ENCODE measurements around the gene KIAA1671. TPM values are rescaled to one million over a fixed set of nuclear protein-coding genes. Genes with fewer than 3 reads are reported as not detected.

Gene KIAA1671
- total RNA-seq, 2 donors from 2014 or later, result 16.8 to 21.7 TPM

GRCh38 chr22:24947881-24948280, 4.6 kb upstream of the KIAA1671 start:
- Histone ChIP-seq H3K9me3 (no peaks in the 10 kb centered on the region), H3K4me3 (no peak overlapping the region), H3K27me3 (no peaks in the 10 kb centered on the region), H3K4me1 (peaks cover 0 to 8% of the 10 kb centered on the region in 2 donors), H3K36me3 (no peaks in the 10 kb centered on the region), H3K27ac (no peak overlapping the region)
- DNase-seq (ENCODE audit: low spot score), result no peak
- TF ChIP-seq CTCF (IDR thresholded peaks at IDR 0.05), result no peak

GRCh38 chr22:24948356-24949202, 3.9 kb upstream of the KIAA1671 start:
- TF ChIP-seq CTCF (IDR thresholded peaks at IDR 0.05), result no peak
- peaks cover 0 to 13% of the 10 kb centered on the region in 2 donors for H3K4me1 ChIP-seq
- H3K9me3 ChIP-seq, result no peaks in the 10 kb centered on the region
- no peaks in the 10 kb centered on the region for H3K36me3 ChIP-seq
- H3K4me3 ChIP-seq, result no peak overlapping the region
- no peak for DNase-seq (ENCODE audit: low spot score)
- H3K27ac ChIP-seq, result no peak overlapping the region
- no peaks in the 10 kb centered on the region for H3K27me3 ChIP-seq

GRCh38 chr22:24950272-24950902, 2.1 kb upstream of the KIAA1671 start:
- Histone ChIP-seq H3K27ac (no peak overlapping the region), H3K36me3 (no peaks in the 10 kb centered on the region), H3K4me1 (peaks cover 0 to 31% of the 10 kb centered on the region in 2 donors), H3K4me3 (peak overlapping the region; percentile 18 to 26), H3K9me3 (no peaks in the 10 kb centered on the region), H3K27me3 (no peaks in the 10 kb centered on the region)
- no peak for DNase-seq (ENCODE audit: low spot score)
- TF ChIP-seq CTCF (IDR thresholded peaks at IDR 0.05), result no peak

GRCh38 chr22:24952837-24953383, 394 bp downstream of the KIAA1671 start:
- Histone ChIP-seq H3K9me3 (no peaks in the 10 kb centered on the region), H3K27ac (peak overlapping the region; percentile 80 to 87), H3K36me3 (no peaks in the 10 kb centered on the region), H3K4me3 (peak overlapping the region; percentile 60 to 83), H3K27me3 (no peaks in the 10 kb centered on the region), H3K4me1 (peaks cover 0 to 32% of the 10 kb centered on the region in 2 donors)
- DNase-seq (ENCODE audit: low spot score), result no peak
- TF ChIP-seq CTCF (IDR thresholded peaks at IDR 0.05), result no peak

- no peak for TF ChIP-seq CTCF (IDR thresholded peaks at IDR 0.05)
- Histone ChIP-seq H3K36me3 (no peaks in the 10 kb centered on the region), H3K9me3 (no peaks in the 10 kb centered on the region), H3K27me3 (no peaks in the 10 kb centered on the region), H3K27ac (peak overlapping the region; percentile 80 to 87), H3K4me1 (peaks cover 0 to 32% of the 10 kb centered on the region in 2 donors), H3K4me3 (peak overlapping the region; percentile 60 to 83)
- DNase-seq (ENCODE audit: low spot score), result no peak
Observed at GRCh38 chr22:24953384-24954113, 1.0 kb downstream of the KIAA1671 start.
